IMR-90 (cell line): ENCODE data around the gene ELAVL1. TPM values are rescaled to one million over a fixed set of nuclear protein-coding genes. Genes with fewer than 3 reads are reported as not detected.

Experiments used
- ATAC-seq: fragments of 200-7000 bp; cut with Tn5 transposase; 2 replicates; pipeline ENCODE4 v1.9.1; 2020; ENCODE audit warnings: low read depth, mild to moderate bottlenecking, moderate library complexity
- BruUV-seq: library from RNA; stranded (reverse); fragments of 400-500 nt; replicated peaks from 2 replicates; lab custom pipeline; 2021; lab: Mats Ljungman, UMichigan
- CTCF ChIA-PET: fragments of 300-600 bp; formaldehyde crosslinking; extraction: SDS; loops from one replicate; lab custom pipeline; 2021; ENCODE audit warnings: antibody characterized with exemption; lab: Yijun Ruan, JAX
- POLR2A ChIA-PET: fragments of 300-600 bp; sonication (Branson Sonifier 250); formaldehyde crosslinking; loops from one replicate; lab custom pipeline; 2022; ENCODE audit warnings: antibody characterized with exemption; ENCODE audit not compliant: unreplicated experiment; lab: Charles Lee
- DNase-seq: peaks from one replicate; pipeline ENCODE4 v3.0.0; 2013
- H2AFZ ChIP-seq: replicated peaks from 2 replicates; pipeline ENCODE3; 2013; ENCODE audit warnings: low read length, mild to moderate bottlenecking; ENCODE audit not compliant: poor library complexity
- H2AK5ac ChIP-seq: 2 replicates; pipeline ENCODE4 v1.6.1; 2013; ENCODE audit warnings: low read depth, low read length, inconsistent platforms
- H2AK9ac ChIP-seq: replicated peaks from 2 replicates; pipeline ENCODE3; 2013; ENCODE audit warnings: mild to moderate bottlenecking, low read depth, low read length, moderate library complexity; ENCODE audit not compliant: poor library complexity
- H2BK120ac ChIP-seq: 2 replicates; pipeline ENCODE4 v1.6.1; 2013; ENCODE audit warnings: low read depth, low read length, inconsistent platforms
- H2BK15ac ChIP-seq: 3 replicates; pipeline ENCODE4 v1.6.1; 2013; ENCODE audit warnings: low read depth, low read length, inconsistent platforms
- H2BK20ac ChIP-seq: 2 replicates; pipeline ENCODE4 v1.6.1; 2013; ENCODE audit warnings: low read depth, mild to moderate bottlenecking, inconsistent platforms, low read length, moderate library complexity
- H2BK5ac ChIP-seq: 2 replicates; pipeline ENCODE4 v1.6.1; 2013; ENCODE audit warnings: mild to moderate bottlenecking, low read depth, low read length, inconsistent platforms; ENCODE audit not compliant: poor library complexity, severe bottlenecking
- H3K14ac ChIP-seq: replicated peaks from 2 replicates; pipeline ENCODE4 v1.6.1; 2013; ENCODE audit warnings: low read depth, low read length, inconsistent platforms
- H3K18ac ChIP-seq: 2 replicates; pipeline ENCODE4 v1.6.1; 2013; ENCODE audit warnings: low read depth, low read length, control low read depth
- H3K23ac ChIP-seq: 2 replicates; pipeline ENCODE4 v1.6.1; 2013; ENCODE audit warnings: low read depth, low read length, inconsistent platforms
- H3K27ac ChIP-seq: 2 replicates; pipeline ENCODE4 v1.5.1; 2013; ENCODE audit warnings: mild to moderate bottlenecking, control low read depth, low read length; ENCODE audit not compliant: insufficient read depth
- H3K27me3 ChIP-seq: 2 replicates; pipeline ENCODE4 v1.6.1; 2013; ENCODE audit warnings: low read length; ENCODE audit not compliant: control insufficient read depth, insufficient read depth
- H3K36me3 ChIP-seq: 2 replicates; pipeline ENCODE4 v1.6.1; 2013; ENCODE audit warnings: low read length, mixed read lengths; ENCODE audit not compliant: control insufficient read depth, insufficient read depth
- H3K4ac ChIP-seq: 2 replicates; pipeline ENCODE4 v1.6.1; 2013; ENCODE audit warnings: low read depth, low read length, inconsistent platforms
- H3K4me1 ChIP-seq: 2 replicates; pipeline ENCODE4 v1.6.1; 2013; ENCODE audit warnings: low read length, mixed read lengths; ENCODE audit not compliant: control insufficient read depth, insufficient read depth
- H3K4me2 ChIP-seq: 2 replicates; pipeline ENCODE4 v1.6.1; 2013; ENCODE audit warnings: low read depth, mild to moderate bottlenecking, control low read depth, low read length, moderate library complexity
- H3K4me3 ChIP-seq: 2 replicates; pipeline ENCODE4 v1.5.1; 2013; ENCODE audit warnings: low read depth, mild to moderate bottlenecking, control low read depth, low read length, moderate library complexity; ENCODE audit not compliant: insufficient read depth
- H3K56ac ChIP-seq: 2 replicates; pipeline ENCODE4 v1.6.1; 2013; ENCODE audit warnings: low read length, inconsistent platforms; ENCODE audit not compliant: insufficient read depth; ENCODE audit errors: extremely low read depth
- H3K79me1 ChIP-seq, 2 experiments: 2 replicates each; pipeline ENCODE4 v1.6.1; 2013; ENCODE audit warnings: low read length in 2 of 2, inconsistent platforms in 1 of 2, low read depth in 1 of 2
- H3K9ac ChIP-seq: 2 replicates; pipeline ENCODE4 v1.6.1; 2013; ENCODE audit warnings: low read depth, low read length, control low read depth
- H3K9me1 ChIP-seq: 2 replicates; pipeline ENCODE4 v1.6.1; 2013; ENCODE audit warnings: low read length, inconsistent platforms; ENCODE audit not compliant: insufficient read depth
- H3K9me3 ChIP-seq: 2 replicates; pipeline ENCODE4 v1.6.1; 2013; ENCODE audit warnings: low read length; ENCODE audit not compliant: control insufficient read depth, insufficient read depth
- H4K20me1 ChIP-seq: 2 replicates; pipeline ENCODE4 v1.6.1; 2013; ENCODE audit warnings: low read length, inconsistent platforms; ENCODE audit not compliant: insufficient read depth
- H4K5ac ChIP-seq: 2 replicates; pipeline ENCODE4 v1.6.1; 2013; ENCODE audit warnings: mild to moderate bottlenecking, low read depth, low read length, control low read depth
- H4K8ac ChIP-seq, 2 experiments: 2 replicates each; pipeline ENCODE4 v1.6.1; 2013; ENCODE audit warnings: low read depth in 2 of 2, low read length in 2 of 2, control low read depth in 1 of 2, inconsistent platforms in 1 of 2
- H4K91ac ChIP-seq: 2 replicates; pipeline ENCODE4 v1.6.1; 2013; ENCODE audit warnings: low read depth, low read length, inconsistent platforms; ENCODE audit not compliant: insufficient read depth
- BHLHE40 ChIP-seq: fragments of 150-350 bp; IDR thresholded peaks from 2 replicates; pipeline ENCODE4 v1.6.1; 2016; ENCODE audit warnings: mild to moderate bottlenecking, low read depth, low read length
- CTCF ChIP-seq: conservative IDR thresholded peaks from 2 replicates; pipeline ENCODE4 v1.5.1; 2012; ENCODE audit warnings: mild to moderate bottlenecking, low read depth, low read length, improper control_type of control experiment
- FOS ChIP-seq: fragments of 150-350 bp; IDR thresholded peaks from 2 replicates; pipeline ENCODE4 v1.6.1; 2016; ENCODE audit warnings: low read depth, low read length
- MAZ ChIP-seq: IDR thresholded peaks from 2 replicates; pipeline ENCODE4 v1.6.1; 2012; ENCODE audit warnings: low read depth, mild to moderate bottlenecking, low read length, improper control_type of control experiment, moderate library complexity, borderline replicate concordance
- POLR2A ChIP-seq: IDR thresholded peaks from 2 replicates; pipeline ENCODE4 v1.6.1; 2012; ENCODE audit warnings: mild to moderate bottlenecking, low read depth, low read length
- RFX5 ChIP-seq: IDR thresholded peaks from 2 replicates; pipeline ENCODE4 v1.8.0; 2012; ENCODE audit warnings: low read depth, mild to moderate bottlenecking, low read length, moderate library complexity
- SMC3 ChIP-seq: fragments of 150-350 bp; IDR thresholded peaks from 2 replicates; pipeline ENCODE4 v1.6.1; 2016; ENCODE audit warnings: low read depth, mild to moderate bottlenecking, antibody characterized with exemption, low read length, moderate library complexity
- USF2 ChIP-seq: fragments of 150-350 bp; IDR thresholded peaks from 2 replicates; pipeline ENCODE4 v1.6.1; 2017; ENCODE audit warnings: mild to moderate bottlenecking, antibody characterized with exemption, low read length, low read depth
- WGBS, 2 experiments: methylation state at CpG; one replicate each; pipeline versions ENCODE4 v1.1.5 to v1.1.7; 2013; ENCODE audit warnings: missing lambda C conversion rate in 2 of 2; ENCODE audit not compliant: insufficient read length in 1 of 2; ENCODE audit errors: extremely low coverage in 2 of 2; 5-methylcytosine and 5-hydroxymethylcytosine counted together
- dilution Hi-C: fragments of 300-500 bp; cut with HindIII; formaldehyde crosslinking; loops from one replicate; pipeline ENCODE4 v1.14.3; 2018; ENCODE audit warnings: low sequenced_read_pairs; ENCODE audit not compliant: unreplicated experiment
- in situ Hi-C: fragments of 300-500 bp; cut with MboI; formaldehyde crosslinking; loops from 3 replicates; pipeline ENCODE4 v1.14.3; 2019; ENCODE audit warnings: low sequenced_read_pairs, inconsistent platforms, mixed read lengths
- intact Hi-C: fragments of 100-400 bp; cut with micrococcal nuclease; formaldehyde crosslinking; loops from 2 replicates; pipeline ENCODE4 v1.10.0; 2022
- polyA plus RNA-seq, 3 experiments: library from polyadenylated mRNA; depleted of rRNA; stranded (reverse); fragments of >200 nt; gene quantifications; 2 replicates each; pipeline ENCODE4 v1.2.3, GENCODE V29; 2012; ENCODE audit warnings: low replicate concordance in 1 of 3
- total RNA-seq: library from RNA; depleted of rRNA; stranded (reverse); fragments of >200 nt; gene quantifications from 2 replicates; pipeline ENCODE4 v1.2.3, GENCODE V29; 2012

The ELAVL1 gene
- total and polyA plus RNA-seq, 2 of the 4 experiments (the other 2 are of a cell fraction) = 55.6 to 59.0 TPM

- no CpG with 5 or more reads among the region's 9 CpGs for WGBS, 2 experiments
- Histone ChIP-seq H3K14ac (no peak overlapping the region), H4K20me1 (no peaks in the 10 kb centered on the region), H3K79me1 (no peaks in the 10 kb centered on the region), H3K36me3 (no peaks in the 10 kb centered on the region), H2AFZ (no peak overlapping the region), H3K4ac (no peak overlapping the region), H3K27me3 (peaks cover 7% of the 10 kb centered on the region; the same call in 1 of the 2 replicates), H2AK9ac (no peak overlapping the region), H3K9me3 (no peaks in the 10 kb centered on the region), H3K56ac (no peak overlapping the region), H2BK20ac (no peak overlapping the region), H2BK5ac (no peak overlapping the region), H4K5ac (no peak overlapping the region), H3K23ac (no peak overlapping the region), H2BK15ac (no peak overlapping the region), H3K4me3 (no peak overlapping the region), H2BK120ac (no peak overlapping the region), H3K18ac (no peak overlapping the region), H3K9ac (no peak overlapping the region), H3K27ac (no peak overlapping the region), H3K4me2 (no peak overlapping the region), H4K8ac (no peak overlapping the region), H4K91ac (no peak overlapping the region), H2AK5ac (no peak overlapping the region), H3K4me1 (no peaks in the 10 kb centered on the region), H3K9me1 (no peaks in the 10 kb centered on the region)
- TF ChIP-seq BHLHE40 (no peak), SMC3 (no peak), RFX5 (no peak), CTCF (no peak), FOS (no peak), USF2 (no peak), MAZ (no peak), POLR2A (no peak)
- DNase-seq (no peak), ATAC-seq (no peak)
- dilution Hi-C loops = no loop called here
- intact Hi-C loops = no loop called here
- in situ Hi-C loops = no loop called here
- CTCF ChIA-PET = interaction anchor here (0.5 kb wide), 1 partner anchor 93 kb away, joined by 3 read pairs; no protein-coding TSS in a partner anchor
- POLR2A ChIA-PET = no interaction called here
- BruUV-seq = no TSS peak
Observed at GRCh38 chr19:8042900-8043299, 37.5 kb upstream of the ELAVL1 start.
